HG02970 (cell line): Measurements from ENCODE around the gene GRK7.
"Not testable (repeated sequence)": the region's sequence is repeated elsewhere in the genome, so short reads cannot be mapped to it uniquely, and the experiment has no call there.

Source experiments
- ATAC-seq: cut with Tn5 transposase; IDR thresholded peaks from one replicate; pipeline ENCODE4 v1.9.1; 2021; ENCODE audit warnings: mild to moderate bottlenecking, moderate library complexity, moderate number of reproducible peaks; ENCODE audit not compliant: unreplicated experiment, low FRiP score

Gene GRK7

DNA sequence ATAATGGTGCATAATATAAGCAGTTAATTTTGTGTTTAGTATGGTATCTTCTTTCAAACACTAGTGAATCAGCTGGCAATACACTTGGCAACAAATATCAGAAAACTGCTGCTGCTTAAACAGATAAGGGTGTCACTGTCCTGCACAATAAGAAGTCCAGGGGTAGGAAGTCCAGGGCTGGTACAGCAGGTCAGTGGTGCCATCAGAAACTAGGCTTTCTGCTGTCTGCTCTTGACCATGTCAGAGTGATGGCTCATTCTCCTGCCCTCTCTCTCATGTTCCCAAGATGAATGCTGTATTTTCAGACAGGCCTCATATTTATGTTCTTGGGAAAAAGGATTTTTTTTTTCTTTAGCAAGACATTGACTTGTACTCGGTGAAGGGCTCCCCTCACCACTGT, 9.2 kb upstream of the GRK7 start:
- no peak for ATAC-seq

DNA sequence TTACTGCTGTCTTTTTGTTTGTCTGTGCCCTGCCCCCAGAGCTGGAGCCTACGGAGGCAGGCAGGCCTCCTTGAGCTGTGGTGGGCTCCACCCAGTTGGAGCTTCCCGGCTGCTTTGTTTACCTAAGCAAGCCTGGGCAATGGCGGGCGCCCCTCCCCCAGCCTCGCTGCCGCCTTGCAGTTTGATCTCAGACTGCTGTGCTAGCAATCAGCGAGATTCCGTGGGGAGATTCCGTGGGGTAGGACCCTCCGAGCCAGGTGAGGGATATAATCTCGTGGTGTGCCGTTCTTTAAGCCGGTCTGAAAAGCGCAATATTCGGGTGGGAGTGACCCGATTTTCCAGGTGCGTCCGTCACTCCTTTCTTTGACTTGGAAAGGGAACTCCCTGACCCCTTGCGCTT, 656 bp upstream of the GRK7 start:
- ATAC-seq = not testable (repeated sequence)

DNA sequence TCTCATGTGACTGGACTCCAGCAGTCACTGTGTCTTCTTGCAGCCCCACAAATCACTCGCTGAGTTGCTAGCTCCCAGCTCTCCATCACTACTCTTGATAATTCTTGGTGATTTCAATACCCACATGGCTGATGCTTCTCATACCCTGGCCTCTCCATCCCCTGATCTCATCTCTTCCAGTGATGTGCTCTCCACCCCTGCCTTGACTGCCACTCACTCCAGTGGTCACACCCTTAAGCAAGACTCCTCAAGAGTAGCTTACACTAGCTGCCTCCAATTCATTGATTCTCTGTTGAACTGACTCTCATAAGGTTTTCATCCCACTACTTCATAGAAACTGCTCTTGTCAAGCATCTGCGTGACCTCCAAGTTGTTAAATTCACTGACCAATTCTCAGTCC, 837 bp downstream of the GRK7 start:
- no peak for ATAC-seq

DNA sequence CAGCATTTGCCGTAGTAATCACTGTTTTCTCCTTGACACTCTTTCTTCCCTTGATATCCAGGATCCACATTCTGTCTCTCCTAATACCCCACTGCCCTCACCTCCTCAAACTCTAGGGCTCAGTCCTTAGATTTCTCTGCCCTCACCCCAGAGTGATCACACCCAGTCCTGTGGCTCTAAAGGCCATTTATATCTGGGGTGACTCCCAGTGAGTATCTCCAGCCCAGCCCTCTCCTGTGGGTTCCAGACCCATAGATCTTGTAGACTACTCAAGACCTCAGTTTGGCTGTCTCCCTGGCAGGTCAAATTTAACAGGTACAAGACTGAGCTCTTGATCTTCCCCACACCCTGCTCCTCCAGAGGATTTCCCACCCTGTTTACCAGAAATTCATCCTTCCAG, 1.3 kb downstream of the GRK7 start:
- no peak for ATAC-seq

DNA sequence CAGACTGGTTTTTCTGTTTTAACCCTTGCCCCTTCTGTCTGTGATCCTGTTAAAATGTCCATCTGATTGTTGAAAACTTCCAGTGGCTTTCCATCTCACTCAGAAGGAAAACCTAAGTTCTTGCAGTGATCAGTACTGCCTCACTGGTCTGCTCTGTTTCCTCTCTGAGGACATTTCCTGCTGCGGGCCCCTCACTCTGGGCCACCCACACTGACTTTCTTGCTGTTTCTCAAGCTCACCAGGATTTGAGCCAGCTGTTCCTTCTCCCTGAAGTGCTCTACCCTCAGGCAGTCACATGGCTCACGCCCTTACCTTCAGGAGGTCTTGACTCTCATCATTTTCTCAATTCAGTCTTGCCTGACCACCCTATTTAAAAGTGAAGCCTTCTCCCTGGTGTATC, 1.8 kb downstream of the GRK7 start:
- no peak for ATAC-seq

DNA sequence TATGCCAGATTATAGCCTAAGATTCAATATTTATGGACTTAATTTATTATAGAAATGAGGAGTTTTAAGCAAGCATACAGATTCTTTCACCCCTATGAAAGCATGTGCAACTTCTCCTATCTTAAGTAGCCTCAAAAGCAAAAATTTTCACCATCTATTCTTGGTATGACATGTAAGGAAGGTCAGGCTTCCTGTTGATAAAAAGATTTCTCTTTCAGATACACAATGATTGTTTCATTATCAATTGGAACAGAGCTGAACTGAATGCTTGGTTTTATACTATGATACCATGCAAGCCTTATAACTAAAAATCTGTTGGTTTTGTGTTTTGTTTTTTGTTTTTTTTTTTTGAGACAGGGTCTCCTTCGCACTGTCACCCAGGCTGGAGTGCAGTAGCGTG, 3.9 kb downstream of the GRK7 start:
- no peak for ATAC-seq

DNA sequence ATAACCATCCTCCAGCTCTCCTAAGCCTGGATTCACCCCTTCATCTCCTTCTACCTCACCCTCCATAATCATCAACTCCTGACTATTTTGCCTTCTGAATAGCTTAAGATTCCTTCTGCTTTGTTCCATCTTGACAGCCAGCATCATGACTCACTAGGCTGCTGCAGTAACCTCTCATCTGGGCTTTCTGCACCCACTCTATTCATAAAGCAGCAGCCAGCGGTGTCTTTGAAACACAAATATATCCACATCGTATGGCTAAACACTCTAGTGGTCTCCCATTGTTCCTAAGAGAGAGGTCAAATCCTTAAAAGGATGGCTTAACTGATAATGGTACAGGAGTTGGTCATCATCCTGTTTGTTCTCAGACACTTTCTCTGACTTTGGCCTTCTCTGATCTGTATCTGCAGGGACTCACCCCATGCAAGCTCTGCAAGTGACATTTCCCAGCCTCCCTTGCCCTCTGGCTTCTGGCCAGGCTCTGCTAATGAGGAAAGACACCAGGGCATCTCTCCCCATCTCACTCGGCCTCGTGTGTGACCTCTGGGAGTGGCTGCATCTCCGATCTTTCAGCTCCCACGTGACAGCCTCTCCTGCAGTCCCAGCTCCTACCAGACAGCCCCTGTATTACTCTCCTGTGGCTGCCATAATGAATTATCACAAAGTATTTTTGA, 6.2 kb downstream of the GRK7 start:
- no peak for ATAC-seq

DNA sequence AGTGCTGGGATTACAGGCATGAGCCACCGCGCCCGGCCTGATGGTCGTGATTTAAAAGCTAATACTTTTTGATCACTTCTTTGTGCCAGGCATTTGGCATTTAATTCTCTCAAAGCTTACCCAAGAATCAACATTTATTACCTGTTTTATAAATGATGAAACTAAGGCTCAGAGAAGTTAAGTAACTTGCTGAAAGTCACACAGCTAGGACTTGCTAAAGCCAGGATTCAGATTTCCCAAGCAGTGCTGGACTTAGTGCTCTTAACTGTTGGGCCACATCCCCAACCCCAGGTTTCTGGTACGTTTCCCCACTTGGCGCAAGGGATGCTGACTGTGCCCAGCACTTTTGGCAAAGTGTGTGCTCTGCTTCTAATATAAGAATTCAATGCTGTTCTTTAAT, 10.5 kb downstream of the GRK7 start:
- ATAC-seq = no peak

DNA sequence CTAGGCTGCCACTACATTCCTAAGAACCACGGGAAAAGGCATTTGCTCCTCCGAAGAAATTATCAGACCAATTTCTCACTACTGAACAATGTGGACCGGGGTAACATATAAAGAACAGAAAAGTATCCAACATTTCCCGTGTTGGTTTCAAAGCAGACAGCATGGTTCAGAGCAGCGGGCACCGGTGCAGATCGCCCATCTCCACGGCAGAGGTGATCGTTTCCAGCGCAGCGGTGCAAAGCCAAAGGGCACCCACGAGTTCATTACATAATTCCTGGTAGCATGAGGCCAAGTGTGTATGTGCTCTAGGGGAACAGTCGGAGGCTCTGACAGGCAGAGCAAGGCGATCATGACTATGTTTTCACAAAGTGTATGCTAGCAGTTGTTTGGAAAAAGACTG, 13.2 kb downstream of the GRK7 start:
- no peak for ATAC-seq

DNA sequence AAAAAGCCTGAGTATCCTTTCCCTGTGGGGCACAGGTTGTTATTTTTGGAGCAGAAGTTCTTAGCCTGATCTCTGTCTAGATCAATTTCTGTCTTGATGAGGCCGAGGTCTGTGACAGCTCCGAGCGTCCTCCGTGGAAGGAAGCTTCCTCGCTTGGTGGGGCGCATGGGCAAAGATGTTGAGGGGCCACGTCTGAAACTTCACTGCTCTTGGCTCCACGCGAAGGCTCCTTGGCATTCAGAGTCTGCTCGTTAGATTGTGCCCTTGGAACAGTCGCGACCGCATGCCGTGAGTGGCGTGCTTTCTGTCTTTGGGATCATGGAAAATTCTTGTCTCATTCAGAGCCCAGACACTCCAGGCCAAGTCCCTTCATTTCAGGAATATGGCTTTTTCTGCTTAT, 13.7 kb downstream of the GRK7 start:
- ATAC-seq = no peak

DNA sequence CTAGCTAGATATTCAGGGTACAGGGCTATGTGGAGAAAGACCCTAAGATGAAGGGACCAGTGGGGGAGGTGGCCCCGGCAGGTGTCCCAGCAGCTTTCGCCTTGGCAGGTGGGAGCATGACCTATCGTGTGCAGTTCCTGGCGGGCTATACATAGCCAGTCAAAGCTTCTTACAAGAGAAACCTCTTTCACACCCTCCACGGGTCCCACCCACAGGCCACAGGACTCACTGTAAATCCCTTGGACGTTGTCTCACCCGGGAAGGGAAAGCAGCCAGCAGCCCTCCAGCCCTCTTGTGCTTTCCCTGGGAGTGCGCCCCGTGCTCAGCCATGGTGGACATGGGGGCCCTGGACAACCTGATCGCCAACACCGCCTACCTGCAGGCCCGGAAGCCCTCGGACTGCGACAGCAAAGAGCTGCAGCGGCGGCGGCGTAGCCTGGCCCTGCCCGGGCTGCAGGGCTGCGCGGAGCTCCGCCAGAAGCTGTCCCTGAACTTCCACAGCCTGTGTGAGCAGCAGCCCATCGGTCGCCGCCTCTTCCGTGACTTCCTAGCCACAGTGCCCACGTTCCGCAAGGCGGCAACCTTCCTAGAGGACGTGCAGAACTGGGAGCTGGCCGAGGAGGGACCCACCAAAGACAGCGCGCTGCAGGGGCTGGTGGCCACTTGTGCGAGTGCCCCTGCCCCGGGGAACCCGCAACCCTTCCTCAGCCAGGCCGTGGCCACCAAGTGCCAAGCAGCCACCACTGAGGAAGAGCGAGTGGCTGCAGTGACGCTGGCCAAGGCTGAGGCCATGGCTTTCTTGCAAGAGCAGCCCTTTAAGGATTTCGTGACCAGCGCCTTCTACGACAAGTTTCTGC, 15.0 kb downstream of the GRK7 start:
- no peak for ATAC-seq

DNA sequence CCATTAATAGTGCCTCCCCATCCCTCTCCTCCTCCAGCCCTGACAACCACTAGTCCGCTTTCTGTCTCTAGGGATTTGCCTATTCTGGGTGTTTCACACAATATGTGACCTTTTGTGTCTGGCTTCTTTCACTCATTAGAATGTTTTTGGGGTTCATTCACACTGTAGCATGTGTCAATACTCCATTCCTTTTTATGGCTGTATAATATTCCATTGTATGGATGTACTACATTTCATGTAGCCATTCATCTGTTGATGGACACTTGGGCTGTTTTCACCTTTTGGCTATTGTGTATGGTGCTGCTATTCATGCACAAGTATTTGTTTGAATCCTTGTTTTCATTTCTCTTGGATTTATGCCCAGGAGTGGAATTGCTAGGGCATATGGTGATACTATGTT, 16.5 kb downstream of the GRK7 start:
- ATAC-seq = no peak

DNA sequence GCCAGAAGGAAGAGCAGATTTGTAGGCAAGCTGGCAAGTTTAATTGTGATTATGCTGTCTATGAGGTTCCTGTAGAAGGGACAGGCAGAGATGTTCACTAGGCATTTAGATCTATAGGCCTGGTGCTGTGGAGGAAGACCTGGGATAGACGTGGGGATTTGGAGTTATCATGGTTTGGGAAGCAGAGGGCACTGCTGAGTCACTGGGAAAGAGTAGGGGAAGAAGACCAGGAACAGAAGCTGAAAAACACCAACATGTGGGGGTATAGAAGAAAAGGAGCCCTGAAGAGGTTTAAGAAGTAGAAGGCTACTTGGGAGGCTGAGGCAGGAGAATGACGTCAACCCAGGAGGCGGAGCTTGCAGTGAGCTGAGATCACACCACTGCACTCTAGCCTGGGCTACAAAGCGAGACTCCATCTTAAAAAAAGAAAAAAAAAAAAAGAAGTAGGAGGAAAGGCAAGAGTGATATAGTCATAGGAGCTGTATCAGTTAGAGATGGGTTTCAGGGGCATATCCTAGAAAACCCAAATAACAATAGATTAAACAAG, 19.3 kb downstream of the GRK7 start:
- ATAC-seq = no peak

DNA sequence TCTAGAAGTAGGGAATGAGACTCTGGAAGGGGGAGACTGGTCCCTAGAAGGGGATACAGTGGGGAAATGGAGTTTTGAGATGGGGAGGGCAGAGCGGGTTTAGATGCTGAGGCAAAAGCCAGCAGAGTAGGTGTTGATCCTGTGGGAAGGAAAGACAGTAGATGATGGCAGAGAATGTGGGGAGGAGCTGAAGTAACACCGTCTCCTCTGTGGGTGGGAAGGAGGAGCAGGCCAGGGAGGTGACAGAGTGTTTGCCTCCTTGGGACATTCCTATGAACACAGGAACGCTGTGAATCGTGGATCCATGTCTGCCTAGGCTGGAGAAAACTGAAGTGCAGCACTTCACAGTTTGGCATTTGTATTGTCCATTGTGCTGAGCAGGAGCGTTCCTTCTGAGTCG, 20.4 kb downstream of the GRK7 start:
- ATAC-seq = no peak

DNA sequence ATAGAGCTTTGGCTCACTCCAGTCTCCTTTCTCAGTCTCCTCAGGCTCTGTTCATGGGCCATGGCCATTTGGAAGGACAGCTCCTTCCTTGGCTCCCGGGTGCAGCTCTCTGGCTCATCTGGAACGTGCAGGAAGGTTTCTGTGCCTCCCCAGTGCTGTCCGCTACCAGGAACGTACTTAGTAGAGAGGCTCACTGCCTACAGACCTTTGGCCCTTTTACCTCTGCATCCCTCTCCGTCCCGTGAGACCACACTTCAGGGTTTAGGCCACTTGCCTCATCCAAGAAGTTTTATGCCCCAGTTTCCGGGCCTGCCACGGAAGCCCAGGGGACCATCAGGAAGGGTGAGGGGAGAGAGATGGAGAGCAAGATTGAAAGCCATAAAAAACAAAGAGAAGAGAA, 20.9 kb downstream of the GRK7 start:
- ATAC-seq = no peak

DNA sequence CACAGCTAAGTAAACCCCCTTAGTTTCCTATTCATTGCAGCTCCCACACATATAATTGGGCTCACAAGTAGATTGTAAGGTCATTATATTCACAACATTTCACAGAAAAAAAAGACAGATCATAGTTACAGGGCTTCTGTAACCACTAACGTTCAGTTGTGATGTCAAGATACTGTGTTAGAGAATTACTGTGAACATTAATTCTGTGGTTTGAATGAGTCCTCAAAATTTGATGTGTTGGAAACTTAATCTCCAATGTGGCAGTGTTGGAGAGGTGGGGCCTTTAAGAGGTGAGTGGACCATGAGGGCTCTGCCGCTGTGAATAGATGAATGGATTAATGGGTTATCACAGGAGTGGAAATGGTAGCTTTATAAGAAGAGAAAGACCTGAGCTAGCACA, 21.3 kb downstream of the GRK7 start:
- ATAC-seq = no peak

DNA sequence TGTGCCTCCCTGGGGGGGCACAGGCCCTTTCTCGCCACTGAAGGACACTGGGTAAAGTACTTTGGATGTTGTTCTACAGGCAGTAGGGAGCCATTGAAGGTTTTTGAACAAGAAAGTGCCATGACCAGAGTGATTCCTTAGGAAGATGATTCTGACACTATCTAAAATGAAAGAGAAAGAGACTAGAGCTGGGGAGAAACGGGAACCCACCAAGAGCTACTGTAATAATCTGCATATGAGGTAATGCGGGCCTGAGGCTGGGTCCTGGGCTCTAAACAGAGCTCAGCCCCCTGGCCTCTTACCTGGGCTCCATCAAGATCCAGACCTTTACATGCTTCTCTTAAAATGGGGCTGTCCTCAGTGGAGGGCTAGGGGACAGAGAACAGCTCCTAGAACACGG, 24.9 kb downstream of the GRK7 start:
- no peak for ATAC-seq

DNA sequence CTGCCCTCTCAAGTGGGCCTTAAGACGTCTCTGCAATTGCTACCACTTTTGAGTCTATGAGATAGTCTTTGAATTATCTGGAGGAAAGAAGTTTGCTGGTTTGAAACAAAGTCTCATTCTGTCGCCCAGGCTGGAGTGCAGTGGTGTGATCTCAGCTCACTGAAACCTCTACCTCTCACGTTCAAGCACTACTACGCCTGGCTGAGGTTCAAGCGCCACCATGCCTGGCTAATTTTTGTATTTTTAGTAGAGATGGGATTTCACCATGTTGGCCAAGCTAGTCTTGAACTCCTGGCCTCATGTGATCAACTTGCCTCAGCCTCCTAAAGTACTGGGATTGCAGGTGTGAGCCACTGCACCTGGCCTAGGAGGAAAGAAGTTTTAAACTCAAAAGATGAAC, 25.5 kb downstream of the GRK7 start:
- ATAC-seq = not testable (repeated sequence)

DNA sequence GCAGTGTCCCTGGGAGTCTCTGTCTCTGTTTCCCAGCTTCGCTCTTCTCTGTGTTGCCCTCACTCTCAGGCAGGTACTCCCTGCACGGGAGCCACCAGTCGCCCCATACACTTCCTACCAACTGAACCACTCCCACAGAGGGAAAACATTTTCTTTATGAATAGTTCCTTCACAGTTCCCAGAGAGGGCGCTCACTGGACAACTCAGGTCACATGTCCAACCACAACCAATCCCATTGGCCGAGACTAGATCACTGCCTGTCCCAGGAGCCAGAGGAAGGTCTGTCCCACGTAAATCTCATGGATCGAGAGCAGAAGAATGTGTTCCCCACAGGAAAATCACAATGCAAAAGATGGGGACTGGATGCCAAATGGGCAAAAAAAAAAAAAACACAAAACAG, 26.1 kb downstream of the GRK7 start:
- ATAC-seq = no peak

DNA sequence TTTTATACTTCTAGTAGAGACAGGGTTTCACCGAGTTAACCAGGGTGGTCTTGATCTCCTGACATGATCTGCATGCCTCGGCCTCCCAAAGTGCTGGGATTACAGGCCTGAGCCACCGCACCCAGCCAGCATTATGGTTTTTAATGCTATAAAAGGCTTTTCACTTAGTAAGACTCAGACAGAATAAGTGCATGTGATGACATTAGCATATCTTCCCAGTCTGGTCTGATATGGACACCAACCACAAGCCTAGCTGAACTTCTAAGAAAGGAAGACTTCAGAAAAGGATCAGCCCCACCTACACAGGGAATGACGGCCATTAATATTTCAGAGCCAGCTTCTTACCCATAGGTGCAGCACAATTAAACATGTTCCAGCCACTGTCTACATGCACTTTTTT, 27.0 kb downstream of the GRK7 start:
- ATAC-seq = no peak

DNA sequence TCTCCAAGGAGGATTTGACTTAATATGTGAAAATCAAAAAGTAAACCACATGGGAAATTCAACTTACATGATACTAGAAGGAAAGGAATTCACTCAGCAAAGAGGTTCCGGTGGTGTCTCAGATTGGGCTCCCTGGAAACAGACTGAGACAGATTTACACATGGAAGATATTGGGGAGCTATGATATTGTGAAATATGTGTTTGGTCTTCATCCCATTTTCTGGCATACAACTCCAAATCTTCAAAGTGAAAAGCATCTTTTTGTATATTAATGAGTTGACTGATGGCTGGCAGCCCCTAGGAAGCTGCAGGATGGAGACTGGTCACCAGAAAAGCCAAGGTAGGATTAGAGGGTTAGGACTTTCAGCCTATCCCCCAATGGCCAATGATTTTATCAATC, 29.3 kb downstream of the GRK7 start:
- ATAC-seq = no peak
